OCI-LY3 (cell line): ENCODE results near the gene ARHGEF17.

Experiments
- H2AFZ ChIP-seq: fragments of 200-600, 300-600 bp; shearing (Covaris generic); 2 replicates; pipeline ENCODE4 v1.6.0; 2014; ENCODE audit warnings: antibody characterized with exemption, low read depth, low read length
- H3K27ac ChIP-seq: fragments of 200-600, 300-600 bp; sonication (generic); 2 replicates; pipeline ENCODE4 v1.5.1; 2014; ENCODE audit warnings: mild to moderate bottlenecking, low read length, moderate library complexity, mixed read lengths
- H3K27me3 ChIP-seq: fragments of 200-600, 300-600 bp; sonication (generic); 2 replicates; pipeline ENCODE4 v1.6.1; 2014; ENCODE audit warnings: low read depth, low read length, mixed read lengths
- H3K36me3 ChIP-seq: fragments of 200-600, 300-600 bp; sonication (generic); replicated peaks from 2 replicates; pipeline ENCODE3; 2014; ENCODE audit warnings: low read depth, low read length, mixed read lengths
- H3K4me1 ChIP-seq: fragments of 300-600, 200-600 bp; sonication (generic); 2 replicates; pipeline ENCODE4 v1.6.1; 2014; ENCODE audit warnings: low read length, mixed read lengths
- H3K4me2 ChIP-seq: fragments of 200-600, 300-600 bp; sonication (generic); 2 replicates; pipeline ENCODE4 v1.6.1; 2014; ENCODE audit warnings: low read length, mixed read lengths
- H3K4me3 ChIP-seq: fragments of 300-600, 200-600 bp; sonication (generic); 2 replicates; pipeline ENCODE4 v1.5.1; 2014; ENCODE audit warnings: antibody characterized with exemption, mild to moderate bottlenecking, low read length, moderate library complexity
- H3K79me2 ChIP-seq: fragments of 300-600, 200-600 bp; shearing (Covaris generic); 2 replicates; pipeline ENCODE4 v1.6.1; 2014; ENCODE audit warnings: mild to moderate bottlenecking, low read length, mixed read lengths
- H3K9ac ChIP-seq: fragments of 300-600, 200-600 bp; shearing (Covaris generic); 2 replicates; pipeline ENCODE4 v1.6.0; 2014; ENCODE audit warnings: mild to moderate bottlenecking, low read length, moderate library complexity
- H3K9me3 ChIP-seq: fragments of 200-600, 300-600 bp; shearing (Covaris generic); 2 replicates; pipeline ENCODE4 v1.6.1; 2014; ENCODE audit warnings: low read length, mixed read lengths; ENCODE audit not compliant: insufficient read depth
- H4K20me1 ChIP-seq: fragments of 200-600, 300-600 bp; sonication (generic); 2 replicates; pipeline ENCODE4 v1.6.1; 2016; ENCODE audit warnings: low read length, mixed read lengths; ENCODE audit not compliant: insufficient read depth
- EZH2phosphoT487 ChIP-seq: fragments of 200-600 bp; shearing (Covaris generic); IDR thresholded peaks from 2 replicates; pipeline ENCODE4 v1.6.1; 2018; ENCODE audit warnings: antibody characterized with exemption, mixed run types, low read depth
- TF ChIP-seq, protein P1 (sequence below): fragments of 200-600, 300-600 bp; sonication (generic); IDR thresholded peaks from 2 replicates; pipeline ENCODE4 v1.5.1; 2014; ENCODE audit warnings: antibody characterized with exemption, low read length, low read depth

ARHGEF17 gene

DNA sequence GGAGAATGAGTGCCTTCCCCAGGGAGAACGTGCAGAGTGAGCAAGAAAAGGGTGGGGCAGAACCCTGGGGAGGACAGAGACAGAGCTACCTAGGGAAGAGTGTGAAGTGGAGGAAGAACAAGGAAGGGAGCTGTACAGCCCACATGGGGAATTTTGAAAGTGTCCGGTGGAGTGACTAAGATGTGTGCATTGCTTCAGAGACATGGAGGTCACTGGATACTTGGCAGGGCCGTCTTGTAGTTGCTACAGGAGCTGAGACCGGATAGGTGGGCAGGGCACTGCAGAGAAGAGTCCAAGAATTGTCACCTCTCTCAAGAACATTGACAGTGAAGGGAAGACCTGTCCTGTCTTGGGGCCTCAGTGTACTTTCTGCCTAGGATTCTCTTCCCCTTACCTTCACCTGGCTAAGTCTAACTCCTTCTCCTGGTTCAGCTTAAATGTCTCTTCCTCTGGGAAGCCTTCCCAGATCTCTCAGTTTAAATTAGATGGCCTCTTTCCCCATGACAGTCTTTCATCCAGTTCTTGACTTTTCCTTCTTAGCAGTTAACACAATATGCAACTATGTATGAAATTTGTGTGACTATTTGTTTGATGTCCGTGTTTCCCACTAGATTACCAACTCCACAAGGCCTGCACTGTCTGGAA is 45.1 kb upstream of the ARHGEF17 start:
- Histone ChIP-seq H3K4me2 (no peak overlapping the region), H2AFZ (no peak overlapping the region), H3K4me3 (no peak overlapping the region), H4K20me1 (no peaks in the 10 kb centered on the region), H3K27ac (no peak overlapping the region), H3K9ac (no peak overlapping the region), H3K4me1 (peaks cover 23% of the 10 kb centered on the region), H3K79me2 (no peaks in the 10 kb centered on the region), H3K9me3 (no peaks in the 10 kb centered on the region), H3K36me3 (no peaks in the 10 kb centered on the region), H3K27me3 (no peaks in the 10 kb centered on the region)
- TF ChIP-seq, protein P1, sequence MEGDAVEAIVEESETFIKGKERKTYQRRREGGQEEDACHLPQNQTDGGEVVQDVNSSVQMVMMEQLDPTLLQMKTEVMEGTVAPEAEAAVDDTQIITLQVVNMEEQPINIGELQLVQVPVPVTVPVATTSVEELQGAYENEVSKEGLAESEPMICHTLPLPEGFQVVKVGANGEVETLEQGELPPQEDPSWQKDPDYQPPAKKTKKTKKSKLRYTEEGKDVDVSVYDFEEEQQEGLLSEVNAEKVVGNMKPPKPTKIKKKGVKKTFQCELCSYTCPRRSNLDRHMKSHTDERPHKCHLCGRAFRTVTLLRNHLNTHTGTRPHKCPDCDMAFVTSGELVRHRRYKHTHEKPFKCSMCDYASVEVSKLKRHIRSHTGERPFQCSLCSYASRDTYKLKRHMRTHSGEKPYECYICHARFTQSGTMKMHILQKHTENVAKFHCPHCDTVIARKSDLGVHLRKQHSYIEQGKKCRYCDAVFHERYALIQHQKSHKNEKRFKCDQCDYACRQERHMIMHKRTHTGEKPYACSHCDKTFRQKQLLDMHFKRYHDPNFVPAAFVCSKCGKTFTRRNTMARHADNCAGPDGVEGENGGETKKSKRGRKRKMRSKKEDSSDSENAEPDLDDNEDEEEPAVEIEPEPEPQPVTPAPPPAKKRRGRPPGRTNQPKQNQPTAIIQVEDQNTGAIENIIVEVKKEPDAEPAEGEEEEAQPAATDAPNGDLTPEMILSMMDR: no peak
- TF ChIP-seq EZH2phosphoT487: no peak

DNA sequence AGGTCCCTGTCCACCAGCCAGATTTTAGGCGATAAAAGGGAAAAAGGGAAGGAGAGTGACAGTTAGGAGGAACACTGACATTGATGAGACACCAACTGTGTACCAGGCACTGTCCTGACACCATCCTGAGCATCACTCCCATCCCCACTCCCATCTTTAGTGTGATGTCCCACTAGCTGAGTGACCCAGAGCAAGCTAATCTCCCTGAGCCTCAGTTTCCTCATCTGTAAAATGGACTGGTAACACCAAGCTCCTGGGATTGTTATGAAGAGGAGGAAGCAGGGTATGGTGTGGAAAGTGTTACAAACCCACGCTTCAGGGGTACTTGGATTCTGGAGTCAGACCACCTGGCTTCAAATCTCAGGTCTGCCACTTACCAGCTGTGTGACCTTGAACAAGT is 44.4 kb upstream of the ARHGEF17 start:
- no peak overlapping the region for H3K27ac ChIP-seq
- no peaks in the 10 kb centered on the region for H3K27me3 ChIP-seq
- no peaks in the 10 kb centered on the region for H3K36me3 ChIP-seq
- no peak overlapping the region for H3K4me3 ChIP-seq
- no peak overlapping the region for H3K9ac ChIP-seq
- no peaks in the 10 kb centered on the region for H4K20me1 ChIP-seq
- no peak overlapping the region for H2AFZ ChIP-seq
- no peaks in the 10 kb centered on the region for H3K9me3 ChIP-seq
- H3K4me2 ChIP-seq: no peak overlapping the region
- TF ChIP-seq EZH2phosphoT487: no peak
- TF ChIP-seq, protein P1: no peak
- peaks cover 29% of the 10 kb centered on the region for H3K4me1 ChIP-seq
- H3K79me2 ChIP-seq: peaks cover 1% of the 10 kb centered on the region; the same call in 1 of the 2 replicates

DNA sequence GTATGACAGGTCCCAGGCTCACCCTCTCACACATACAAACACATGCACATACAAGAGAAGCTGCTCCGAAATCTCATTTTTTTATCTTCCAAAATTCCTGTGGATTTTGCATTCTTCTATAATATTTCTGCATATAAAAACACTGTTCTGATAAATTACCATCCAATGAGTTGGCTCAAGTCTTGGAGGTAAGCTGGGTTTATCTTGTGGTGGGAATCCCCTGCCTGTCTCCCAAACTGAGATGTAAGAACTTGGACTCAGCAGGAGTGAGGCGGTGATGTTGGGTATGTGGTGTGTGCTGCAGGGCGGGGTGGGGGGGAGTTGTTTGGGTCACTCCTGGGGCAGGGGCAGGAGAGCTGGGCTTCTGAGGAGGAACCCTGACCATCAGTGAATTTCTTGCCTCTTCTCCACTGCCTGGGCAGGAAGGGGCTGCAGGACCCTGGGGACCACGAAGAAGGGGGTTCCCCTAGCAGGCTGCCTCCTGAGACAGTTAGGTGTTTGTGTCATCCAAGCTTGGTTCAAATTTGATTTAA is 42.7 kb upstream of the ARHGEF17 start:
- H3K4me1 ChIP-seq: peaks cover 46% of the 10 kb centered on the region
- no peak overlapping the region for H2AFZ ChIP-seq
- H3K9me3 ChIP-seq: no peaks in the 10 kb centered on the region
- no peaks in the 10 kb centered on the region for H3K27me3 ChIP-seq
- no peak overlapping the region for H3K9ac ChIP-seq
- TF ChIP-seq, protein P1: no peak
- TF ChIP-seq EZH2phosphoT487: no peak
- H3K4me3 ChIP-seq: no peak overlapping the region
- H4K20me1 ChIP-seq: no peaks in the 10 kb centered on the region
- H3K79me2 ChIP-seq: peaks cover 16% of the 10 kb centered on the region
- H3K27ac ChIP-seq: no peak overlapping the region
- H3K36me3 ChIP-seq: no peaks in the 10 kb centered on the region
- peak overlapping the region; percentile 9; the same call in 1 of the 2 replicates for H3K4me2 ChIP-seq

DNA sequence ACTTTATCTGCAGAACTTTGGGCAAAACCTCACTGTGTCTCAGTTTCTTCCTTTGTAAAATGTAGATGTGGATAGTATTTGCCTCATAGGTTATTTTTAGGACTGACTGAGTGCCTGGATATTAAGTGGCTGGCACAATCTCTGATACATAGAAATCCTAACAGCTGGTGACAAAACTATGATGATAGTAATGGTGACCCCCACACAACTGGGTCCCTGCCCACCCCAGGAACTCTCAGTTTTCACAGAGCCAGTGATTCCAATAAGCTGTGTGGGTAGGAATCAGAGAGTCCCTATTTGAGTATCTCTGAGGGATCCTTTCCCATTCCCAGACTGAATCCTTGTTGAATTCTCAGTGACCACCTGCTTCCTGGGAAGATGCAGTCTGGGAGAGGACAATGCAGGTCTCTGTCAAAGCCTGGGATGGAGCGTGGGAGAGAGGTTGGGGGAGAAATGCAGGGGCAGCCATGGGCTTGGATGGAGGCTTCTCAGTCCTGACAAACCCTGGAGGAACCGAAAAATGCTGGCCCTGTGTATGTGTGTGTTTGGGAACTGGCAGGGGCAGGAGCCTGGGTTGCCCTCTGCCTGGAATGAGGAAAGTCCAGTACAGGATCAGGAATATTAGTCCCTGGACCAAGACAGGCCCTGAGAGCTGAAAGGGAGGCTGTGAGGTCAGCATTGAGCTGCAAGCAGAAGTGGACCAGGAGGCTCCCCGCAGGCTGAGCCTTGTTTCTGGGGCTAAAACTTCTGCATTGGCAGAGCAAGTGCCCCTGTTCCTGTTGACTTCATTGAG is 42.0 kb upstream of the ARHGEF17 start:
- peaks cover 23% of the 10 kb centered on the region for H3K79me2 ChIP-seq
- no peak overlapping the region for H2AFZ ChIP-seq
- no peak overlapping the region for H3K9ac ChIP-seq
- no peak for TF ChIP-seq EZH2phosphoT487
- TF ChIP-seq, protein P1: no peak
- H3K27me3 ChIP-seq: no peaks in the 10 kb centered on the region
- no peaks in the 10 kb centered on the region for H3K36me3 ChIP-seq
- no peaks in the 10 kb centered on the region for H3K9me3 ChIP-seq
- H3K27ac ChIP-seq: no peak overlapping the region
- H3K4me1 ChIP-seq: peaks cover 53% of the 10 kb centered on the region
- H3K4me2 ChIP-seq: peak overlapping the region; percentile 9; the same call in 1 of the 2 replicates
- H4K20me1 ChIP-seq: no peaks in the 10 kb centered on the region
- H3K4me3 ChIP-seq: no peak overlapping the region
